Lower leg skin (tissue), 4 donors: Measurements from ENCODE around the gene OAS3. TPM values are rescaled to one million over a fixed set of nuclear protein-coding genes. Genes with fewer than 3 reads are reported as not detected.

Source experiments
- DNase-seq, 2 donors: peaks; one replicate each; pipeline ENCODE4 v3.0.0-alpha.2; 2019; ENCODE audit warnings: low spot score in 2 of 2
- H3K4me3 ChIP-seq: fragments of 200-600 bp; sonication (generic); 2 replicates; pipeline ENCODE4 v1.5.1; 2017; ENCODE audit warnings: mild to moderate bottlenecking, low read depth; ENCODE audit not compliant: poor library complexity, severe bottlenecking
- POLR2A ChIP-seq, 2 donors: fragments of 450-650 bp; IDR thresholded peaks; one replicate each; pipeline ENCODE4 v1.6.1; 2016 to 2017; ENCODE audit warnings: antibody characterized with exemption in 2 of 2, mild to moderate bottlenecking in 1 of 2, moderate library complexity in 1 of 2
- WGBS, 2 donors: methylation state at CpG; one replicate each; pipeline ENCODE4 v1.1.5; 2018; 5-methylcytosine and 5-hydroxymethylcytosine counted together
- intact Hi-C: fragments of 100-400 bp; cut with DNase I; formaldehyde crosslinking; loops from one replicate; pipeline ENCODE4 v1.15.0; 2023; ENCODE audit warnings: low total_unique reads
- total RNA-seq, 4 donors: library from RNA; depleted of rRNA; stranded (reverse); fragments of >200 nt; gene quantifications; one replicate each; pipeline ENCODE4 v1.1.0, GENCODE V29; 2016
- TF ChIP-seq, protein P1 (sequence below), 3 donors: fragments of 450-650 bp; IDR thresholded peaks; one replicate each; pipeline ENCODE4 v1.5.1; 2016; ENCODE audit warnings: antibody characterized with exemption in 3 of 3, mild to moderate bottlenecking in 3 of 3, moderate library complexity in 2 of 3

OAS3 gene
- total RNA-seq, 4 donors from 2014 or later = 9.4 to 18.9 (median 15.9) TPM

DNA sequence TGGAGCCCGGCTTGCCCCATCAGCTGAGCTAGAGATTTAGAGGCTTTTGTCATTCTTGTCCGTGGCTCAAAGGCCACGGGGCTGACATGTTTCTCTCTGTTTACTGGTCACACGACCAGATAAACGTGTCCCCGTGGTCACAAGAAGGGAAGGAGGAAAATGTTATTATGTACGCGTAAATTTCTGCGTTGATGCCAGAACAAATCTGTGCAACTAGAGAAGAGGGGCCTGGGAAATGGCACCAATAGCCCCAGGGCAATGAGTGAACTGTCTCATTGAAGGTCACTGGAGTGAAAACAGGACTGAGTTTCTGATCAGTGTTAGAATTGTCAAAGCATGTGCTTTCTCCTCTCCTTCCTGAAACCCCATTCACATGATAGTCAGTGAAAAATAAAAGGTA lies 65.4 kb downstream of the OAS3 start:
- intact Hi-C loops = no loop called here
- 83 to 88% methylated on average over 9 of the region's 9 CpGs for WGBS, 2 donors
- no peak for TF ChIP-seq POLR2A (IDR thresholded peaks at IDR 0.05)
- TF ChIP-seq, protein P1, sequence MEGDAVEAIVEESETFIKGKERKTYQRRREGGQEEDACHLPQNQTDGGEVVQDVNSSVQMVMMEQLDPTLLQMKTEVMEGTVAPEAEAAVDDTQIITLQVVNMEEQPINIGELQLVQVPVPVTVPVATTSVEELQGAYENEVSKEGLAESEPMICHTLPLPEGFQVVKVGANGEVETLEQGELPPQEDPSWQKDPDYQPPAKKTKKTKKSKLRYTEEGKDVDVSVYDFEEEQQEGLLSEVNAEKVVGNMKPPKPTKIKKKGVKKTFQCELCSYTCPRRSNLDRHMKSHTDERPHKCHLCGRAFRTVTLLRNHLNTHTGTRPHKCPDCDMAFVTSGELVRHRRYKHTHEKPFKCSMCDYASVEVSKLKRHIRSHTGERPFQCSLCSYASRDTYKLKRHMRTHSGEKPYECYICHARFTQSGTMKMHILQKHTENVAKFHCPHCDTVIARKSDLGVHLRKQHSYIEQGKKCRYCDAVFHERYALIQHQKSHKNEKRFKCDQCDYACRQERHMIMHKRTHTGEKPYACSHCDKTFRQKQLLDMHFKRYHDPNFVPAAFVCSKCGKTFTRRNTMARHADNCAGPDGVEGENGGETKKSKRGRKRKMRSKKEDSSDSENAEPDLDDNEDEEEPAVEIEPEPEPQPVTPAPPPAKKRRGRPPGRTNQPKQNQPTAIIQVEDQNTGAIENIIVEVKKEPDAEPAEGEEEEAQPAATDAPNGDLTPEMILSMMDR (IDR thresholded peaks at IDR 0.05) = no peak
- no peak overlapping the region for H3K4me3 ChIP-seq
- no peak for DNase-seq

DNA sequence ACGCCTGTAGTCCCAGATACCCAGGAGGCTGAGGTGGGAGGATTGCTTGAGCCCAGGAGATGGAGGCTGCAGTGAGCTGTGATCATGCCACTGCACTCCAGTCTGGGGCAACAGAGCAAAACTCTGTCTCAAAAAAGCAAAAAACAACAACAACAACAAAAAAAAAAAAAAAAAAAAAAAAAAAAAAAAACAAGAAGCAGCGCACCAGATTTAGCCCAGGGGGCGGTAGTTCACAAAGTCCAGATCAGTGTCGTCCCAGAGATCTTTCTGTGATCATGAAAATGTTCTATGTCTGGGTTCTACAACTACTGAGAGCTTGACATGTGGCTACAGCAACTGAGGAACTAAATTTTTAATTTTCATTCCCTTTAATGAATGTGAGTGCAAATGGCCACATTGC lies 67.5 kb downstream of the OAS3 start:
- TF ChIP-seq, protein P1 (IDR thresholded peaks at IDR 0.05) = no peak
- no peak for TF ChIP-seq POLR2A (IDR thresholded peaks at IDR 0.05)
- intact Hi-C loops = no loop called here
- WGBS, 2 donors = 86 to 87% methylated on average over 4 of the region's 4 CpGs
- H3K4me3 ChIP-seq = no peak overlapping the region
- DNase-seq = no peak

DNA sequence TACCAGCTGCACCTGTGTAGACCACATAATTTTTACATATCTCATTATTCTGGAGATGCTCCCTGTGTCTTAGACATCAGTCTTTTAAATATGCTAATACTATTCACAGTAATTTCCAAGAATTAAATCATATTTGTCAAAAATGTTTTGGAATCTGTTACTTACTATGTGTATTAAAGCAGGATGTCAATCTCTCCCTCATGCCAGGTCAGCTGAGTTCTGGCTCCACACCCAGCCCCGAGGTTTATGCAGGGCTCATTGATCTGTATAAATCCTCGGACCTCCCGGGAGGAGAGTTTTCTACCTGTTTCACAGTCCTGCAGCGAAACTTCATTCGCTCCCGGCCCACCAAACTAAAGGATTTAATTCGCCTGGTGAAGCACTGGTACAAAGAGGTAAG lies 67.9 kb downstream of the OAS3 start:
- TF ChIP-seq, protein P1 (IDR thresholded peaks at IDR 0.05) = no peak
- TF ChIP-seq POLR2A (IDR thresholded peaks at IDR 0.05) = no peak
- 86 to 87% methylated on average over 7 of the region's 7 CpGs for WGBS, 2 donors
- no peak for DNase-seq
- H3K4me3 ChIP-seq = no peak overlapping the region
- intact Hi-C loops = no loop called here

DNA sequence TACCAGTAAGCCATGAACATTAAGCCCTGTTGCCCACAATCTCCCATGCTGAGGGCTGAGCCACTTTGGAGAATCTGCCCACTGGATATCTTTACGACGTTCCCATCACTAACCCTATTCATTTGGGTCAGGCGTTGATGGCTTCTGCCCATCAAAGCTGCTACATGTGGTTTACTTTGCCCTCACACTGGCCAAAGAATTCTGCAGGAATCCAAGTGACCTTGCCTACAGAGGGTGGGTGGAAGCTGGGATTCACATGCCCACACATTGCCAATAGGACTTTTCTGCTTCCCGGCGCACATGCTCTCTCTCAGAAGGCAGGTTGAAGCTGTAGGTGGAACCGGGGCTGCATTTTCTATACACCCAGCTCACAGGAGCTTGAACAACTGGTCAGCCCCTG lies 68.4 kb downstream of the OAS3 start:
- 92 to 98% methylated on average over 6 of the region's 6 CpGs for WGBS, 2 donors
- no peak for DNase-seq
- H3K4me3 ChIP-seq = no peak overlapping the region
- intact Hi-C loops = no loop called here
- no peak for TF ChIP-seq POLR2A (IDR thresholded peaks at IDR 0.05)
- TF ChIP-seq, protein P1 (IDR thresholded peaks at IDR 0.05) = no peak

DNA sequence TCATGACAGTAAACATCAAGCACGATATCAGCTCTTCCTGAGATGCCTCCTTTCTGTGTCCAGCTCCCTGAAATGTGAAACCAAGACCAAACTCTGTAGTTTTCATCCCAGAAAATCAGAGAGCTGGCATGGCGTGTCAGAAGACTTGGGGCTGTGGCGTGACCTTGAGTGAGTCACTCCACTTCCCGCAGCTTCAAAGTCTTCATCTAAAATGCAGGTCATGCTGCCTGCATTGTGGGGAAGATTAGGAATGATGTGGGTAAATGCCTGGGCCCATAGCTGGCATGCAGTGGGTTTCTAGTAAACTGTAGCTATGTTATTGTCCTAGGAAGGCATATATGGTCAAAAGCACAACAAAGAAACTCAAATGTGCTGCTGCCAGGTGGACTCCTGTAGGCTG lies 68.9 kb downstream of the OAS3 start:
- intact Hi-C loops = no loop called here
- no peak for DNase-seq

DNA sequence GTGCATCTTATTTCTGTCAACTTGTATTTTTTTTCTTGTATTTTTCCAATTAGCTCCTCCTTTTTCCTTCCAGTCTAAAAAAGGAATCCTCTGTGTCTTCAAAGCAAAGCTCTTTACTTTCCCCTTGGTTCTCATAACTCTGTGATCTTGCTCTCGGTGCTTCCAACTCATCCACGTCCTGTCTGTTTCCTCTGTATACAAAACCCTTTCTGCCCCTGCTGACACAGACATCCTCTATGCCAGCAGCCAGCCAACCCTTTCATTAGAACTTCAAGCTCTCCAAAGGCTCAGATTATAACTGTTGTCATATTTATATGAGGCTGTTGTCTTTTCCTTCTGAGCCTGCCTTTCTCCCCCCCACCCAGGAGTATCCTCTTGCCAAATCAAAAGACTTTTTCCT lies 72.4 kb downstream of the OAS3 start:
- no peak for DNase-seq
- TF ChIP-seq POLR2A (IDR thresholded peaks at IDR 0.05) = no peak
- TF ChIP-seq, protein P1 (IDR thresholded peaks at IDR 0.05) = no peak
- intact Hi-C loops = no loop called here
- no peak overlapping the region for H3K4me3 ChIP-seq
- 74 to 78% methylated on average over 2 of the region's 2 CpGs for WGBS, 2 donors

More for the DNA sequence above, 68.9 kb downstream of the OAS3 start:
- no peak for TF ChIP-seq POLR2A (IDR thresholded peaks at IDR 0.05)
- TF ChIP-seq, protein P1 (IDR thresholded peaks at IDR 0.05) = no peak
- WGBS, 2 donors = 87 to 89% methylated on average over 4 of the region's 4 CpGs
- H3K4me3 ChIP-seq = no peak overlapping the region
